HG02678 (cell line): Measurements from ENCODE around the gene ICAM2.
"Not testable (repeated sequence)": the region's sequence is repeated elsewhere in the genome, so short reads cannot be mapped to it uniquely, and the experiment has no call there.

ENCODE experiments used
- ATAC-seq: cut with Tn5 transposase; IDR thresholded peaks from one replicate; pipeline ENCODE4 v1.9.1; 2021; ENCODE audit warnings: mild to moderate bottlenecking, moderate library complexity; ENCODE audit not compliant: unreplicated experiment

ICAM2 gene

GRCh38 chr17:64015447-64015846, 5.0 kb downstream of the ICAM2 start:
- ATAC-seq: no peak

DNA sequence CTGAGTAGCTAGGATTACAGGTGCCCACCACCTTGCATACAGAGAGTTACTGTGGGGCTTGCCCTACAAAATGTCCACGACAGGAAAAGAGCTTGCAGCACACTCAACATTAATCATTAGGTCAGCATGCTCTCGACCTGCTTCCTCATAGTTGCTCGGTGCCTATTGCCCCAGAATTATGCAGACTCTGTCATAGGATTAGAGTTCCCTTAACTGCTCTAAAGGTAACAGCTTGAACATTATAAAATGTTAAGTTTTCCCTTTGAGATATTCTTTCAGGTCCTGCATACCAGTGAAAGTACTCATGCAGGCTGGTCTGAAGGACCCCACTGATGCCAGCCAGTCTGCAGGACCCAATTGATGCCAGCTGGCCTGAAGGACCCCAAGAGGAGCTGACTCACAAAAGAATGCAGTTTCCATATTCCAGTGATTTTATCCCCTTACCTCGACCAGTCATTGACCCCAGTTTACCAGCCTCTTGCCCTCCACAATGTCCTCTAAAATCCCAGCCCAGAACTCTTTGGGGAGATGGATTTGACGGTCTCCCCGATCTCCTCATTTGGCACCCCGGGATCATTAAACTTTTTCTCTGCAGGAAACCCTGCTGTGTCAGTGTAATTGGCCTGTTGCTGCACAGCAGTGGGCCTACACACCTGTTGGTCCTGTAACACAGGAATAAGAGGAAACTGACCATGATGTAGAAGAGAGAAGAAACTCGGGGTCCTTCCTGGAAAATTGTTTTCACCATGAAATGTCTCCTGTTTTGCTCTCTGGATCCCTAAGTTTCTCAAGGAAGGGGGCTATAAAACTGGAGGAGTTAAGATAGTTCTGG, 10.6 kb downstream of the ICAM2 start:
- no peak for ATAC-seq

DNA sequence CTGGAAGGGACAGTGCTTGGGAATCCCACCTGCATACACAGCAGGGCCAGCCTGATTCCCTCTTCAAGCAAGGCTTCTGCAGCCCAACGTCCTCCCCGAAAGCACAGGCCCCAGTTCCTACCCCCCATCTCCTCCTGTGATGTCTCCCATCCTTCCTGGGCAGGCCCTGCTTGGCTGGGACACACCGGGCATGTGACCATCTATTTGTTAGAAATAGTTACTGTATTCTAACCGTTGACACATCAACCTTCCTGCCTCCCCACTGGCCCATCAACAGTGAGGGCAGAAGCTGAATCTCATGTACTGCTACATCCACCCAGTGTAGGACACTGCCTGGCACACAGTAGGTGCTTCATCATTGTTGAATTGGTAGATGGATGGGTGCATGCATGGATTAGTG, 11.6 kb downstream of the ICAM2 start:
- no peak for ATAC-seq

DNA sequence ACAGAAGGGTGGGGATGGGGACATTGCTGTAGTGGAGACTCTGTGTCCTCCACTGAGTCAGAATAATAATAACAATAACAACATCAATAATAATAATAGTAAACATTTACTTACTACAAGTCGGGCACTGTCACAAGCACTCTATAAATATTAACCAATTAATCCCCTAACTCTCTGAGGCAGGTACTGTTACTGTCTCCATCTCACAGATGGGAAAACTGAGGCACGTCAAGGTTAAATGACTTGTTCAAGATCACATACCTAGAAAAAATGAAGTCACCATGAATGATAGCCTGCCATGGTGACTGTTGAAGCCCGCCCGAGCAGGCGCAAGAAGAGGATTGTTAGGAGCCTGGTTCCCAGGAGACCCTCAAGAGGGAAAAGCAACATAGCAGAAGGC, 12.1 kb downstream of the ICAM2 start:
- ATAC-seq: no peak

DNA sequence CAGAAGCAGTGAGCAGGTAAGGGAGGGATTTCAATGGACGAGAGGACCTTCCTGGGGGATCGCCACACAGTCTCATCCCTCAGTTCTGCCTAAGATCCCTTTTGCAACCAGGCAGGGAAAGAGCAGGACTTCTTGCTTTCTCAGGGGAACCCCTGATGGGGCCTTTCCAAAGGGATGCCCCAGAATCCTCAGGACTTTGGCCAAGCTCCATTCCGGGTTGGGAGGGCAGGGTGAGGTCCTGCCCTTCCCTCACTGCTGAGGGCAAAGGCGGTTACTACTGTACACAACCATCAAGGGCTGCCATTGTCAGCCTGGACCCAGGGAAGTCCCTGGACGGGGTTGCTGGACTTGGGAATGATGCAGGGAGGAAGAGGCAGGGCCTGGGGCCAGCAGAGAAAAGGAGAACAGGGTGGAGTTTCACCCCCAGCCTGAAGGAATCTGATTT, 12.6 kb downstream of the ICAM2 start:
- ATAC-seq: no peak

DNA sequence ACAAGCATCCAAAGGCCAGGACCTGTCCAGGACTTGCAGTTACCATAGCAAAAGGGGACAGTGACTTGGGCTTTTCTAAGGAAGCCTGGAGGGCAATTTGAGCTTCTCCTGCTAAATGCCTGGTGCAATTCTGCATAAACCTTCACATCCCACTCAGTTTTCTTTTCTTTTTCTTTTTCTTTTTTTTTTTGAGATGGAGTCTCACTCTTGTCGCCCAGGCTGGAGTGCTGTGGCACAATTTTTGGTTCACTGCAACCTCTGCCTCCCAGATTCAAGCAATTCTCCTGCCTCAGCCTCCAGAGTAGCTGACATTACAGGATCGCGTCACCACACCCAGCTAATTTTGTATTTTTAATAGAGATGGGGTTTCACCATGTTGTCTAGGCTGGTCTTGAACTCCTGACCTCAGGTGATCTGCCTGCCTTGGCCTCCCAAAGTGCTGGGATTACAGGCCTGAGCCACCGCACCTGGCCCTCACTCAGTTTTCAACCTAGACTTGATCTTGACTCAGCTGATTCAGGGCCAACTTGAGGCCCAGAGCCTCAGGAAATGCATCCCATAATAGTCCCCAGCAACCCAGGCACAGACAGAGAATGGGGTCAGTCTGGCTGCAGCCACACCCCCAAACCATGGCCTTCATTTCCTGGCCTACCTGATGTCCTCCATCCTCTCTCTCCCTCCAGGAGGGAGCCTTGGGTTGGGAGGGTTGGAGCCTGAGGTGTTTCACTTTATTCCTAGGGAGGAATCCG, 13.2 kb downstream of the ICAM2 start:
- not testable (repeated sequence) for ATAC-seq

DNA sequence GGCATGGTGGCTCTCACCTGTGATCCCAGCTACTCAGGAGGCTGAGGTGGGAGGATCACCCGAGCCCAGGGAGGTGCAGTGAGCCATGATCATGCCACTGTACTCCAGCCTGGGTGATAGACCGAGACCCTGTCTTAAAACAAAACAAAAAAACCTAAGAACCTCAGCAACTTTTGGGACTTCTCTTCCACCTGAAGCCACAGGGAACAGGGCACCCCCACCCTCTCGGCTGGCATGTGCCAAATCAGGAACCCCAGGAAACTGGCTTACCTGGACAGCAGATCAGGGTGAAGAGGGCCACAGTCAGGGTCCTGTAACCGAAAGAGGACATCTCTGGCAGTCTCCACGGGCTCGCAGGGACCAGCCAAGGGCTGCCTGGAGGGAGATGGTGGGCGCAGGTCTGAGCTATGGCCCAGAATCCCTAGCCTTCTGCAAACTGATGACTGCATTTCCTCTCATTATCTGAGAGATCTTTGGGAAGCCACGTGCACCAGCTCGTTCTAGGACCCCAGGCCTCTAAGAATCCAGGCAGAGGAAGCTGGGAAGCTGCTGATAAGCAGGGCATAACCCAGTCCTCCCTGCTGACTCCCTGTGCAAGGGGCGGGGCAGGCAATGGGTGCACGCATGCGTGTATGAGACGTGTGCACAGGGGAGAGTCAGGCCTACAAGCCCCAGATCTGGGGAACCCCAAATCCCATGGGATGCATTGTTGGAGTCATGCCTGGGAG, 13.9 kb downstream of the ICAM2 start:
- ATAC-seq: no peak

GRCh38 chr17:64005734-64006167, 14.7 kb downstream of the ICAM2 start:
- ATAC-seq: no peak

DNA sequence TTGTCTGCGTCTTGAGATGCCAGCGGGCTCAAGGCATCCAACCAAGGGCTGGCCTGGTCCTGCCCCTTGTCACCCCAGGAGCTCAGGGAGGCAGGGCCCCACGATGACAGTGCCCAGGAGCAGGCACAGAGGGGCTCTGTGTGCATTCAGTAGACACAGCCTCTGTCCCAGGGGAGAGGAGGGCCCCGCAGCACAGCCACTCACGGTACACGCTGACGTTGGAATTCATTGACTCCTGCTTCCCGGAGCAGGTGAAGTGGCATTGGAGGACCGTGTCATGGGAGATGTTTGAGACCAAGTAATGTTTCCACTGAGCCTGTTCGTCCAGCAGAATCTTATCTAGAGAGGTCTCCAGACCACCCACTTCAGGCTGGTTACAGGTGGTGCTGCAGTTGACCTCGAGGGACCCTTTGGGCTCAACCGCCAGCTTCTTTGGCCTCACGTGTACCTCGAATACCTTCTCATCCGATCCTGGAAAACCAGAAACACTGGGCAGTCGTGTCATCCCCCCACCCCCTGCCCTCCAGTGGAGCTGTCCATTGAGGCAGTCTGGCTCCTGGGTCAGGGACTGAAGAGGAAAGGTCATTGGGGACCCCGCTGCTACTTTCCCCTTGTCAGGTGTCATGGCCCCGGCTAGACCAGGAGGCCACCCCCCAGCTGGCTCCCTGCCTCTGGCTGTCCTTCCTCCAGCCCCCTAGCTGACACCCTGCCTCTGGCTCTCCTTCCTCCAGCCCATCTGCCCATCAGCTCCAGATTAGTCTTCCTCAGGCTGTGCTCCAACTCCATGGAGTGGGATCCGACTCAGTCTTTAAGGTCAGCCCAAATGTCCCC, 15.3 kb downstream of the ICAM2 start:
- ATAC-seq: no peak

DNA sequence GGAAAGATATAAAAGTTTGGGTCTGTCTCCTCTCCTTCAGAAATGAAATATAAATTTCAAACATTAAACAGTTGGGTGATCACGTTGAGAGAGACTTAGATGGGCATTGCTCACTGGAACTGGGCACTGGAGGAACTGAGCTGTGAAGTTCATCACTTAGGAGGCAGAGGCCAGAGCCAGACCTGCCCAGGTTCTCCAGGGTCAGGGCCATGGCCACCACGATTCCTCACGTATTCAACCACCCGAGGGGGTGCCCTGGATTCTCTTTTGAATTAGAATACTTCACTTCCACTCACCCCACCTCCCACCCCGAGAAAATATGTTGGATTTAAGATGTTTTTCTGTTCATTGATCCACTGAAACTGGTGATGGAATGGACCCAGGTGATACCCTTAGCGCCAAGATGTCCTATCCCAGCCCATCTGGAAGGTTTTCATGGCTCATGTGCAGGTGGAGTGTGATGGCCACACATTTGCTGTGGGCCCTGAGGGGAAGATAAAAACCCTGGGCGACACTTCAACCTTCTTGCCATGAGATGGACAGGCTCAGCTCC, 16.1 kb downstream of the ICAM2 start:
- ATAC-seq: no peak

- ATAC-seq: no peak
Measured at GRCh38 chr17:64003526-64004121, 16.8 kb downstream of the ICAM2 start.

DNA sequence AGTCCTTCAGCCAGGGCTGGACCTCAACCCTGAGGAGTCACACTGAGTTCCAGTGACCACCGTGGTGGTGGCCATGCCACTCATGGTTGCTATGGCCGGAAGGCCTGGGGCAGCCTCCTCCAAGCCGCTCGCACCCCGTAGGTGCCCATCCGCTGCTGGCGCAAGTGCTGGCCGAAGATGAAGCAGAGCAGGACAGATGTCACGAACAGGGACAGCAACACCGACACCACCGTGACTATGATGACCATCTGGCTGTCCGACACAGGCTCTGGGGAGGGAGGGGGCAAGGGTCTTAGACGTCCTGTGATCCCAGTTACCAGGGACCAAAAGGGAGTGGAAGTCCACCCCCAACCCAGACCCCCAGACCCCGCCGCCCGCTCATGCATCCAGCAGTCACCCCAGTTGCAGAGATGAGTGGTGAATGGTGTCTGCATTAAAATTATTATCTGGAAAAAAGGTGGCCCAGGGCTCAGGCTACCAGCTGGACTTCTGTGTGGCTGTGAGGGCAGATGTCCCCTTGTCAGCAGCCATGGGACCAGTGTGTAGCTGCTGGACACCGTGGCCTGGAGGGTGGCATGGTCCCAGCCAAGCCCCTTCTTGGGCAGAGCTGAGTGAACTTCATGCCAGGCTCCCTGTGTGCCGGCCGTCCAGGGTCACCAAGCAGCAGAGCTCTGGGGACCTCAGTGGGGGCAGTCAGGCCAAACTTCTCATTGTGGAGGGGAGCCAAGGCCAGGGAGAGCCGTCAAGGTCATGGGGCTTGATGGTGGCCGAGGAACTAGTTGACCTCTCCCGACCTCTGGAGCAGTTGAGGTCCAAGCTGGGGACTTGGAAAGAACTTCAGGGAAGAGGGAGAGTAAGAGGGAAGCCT, 17.5 kb downstream of the ICAM2 start:
- no peak for ATAC-seq

DNA sequence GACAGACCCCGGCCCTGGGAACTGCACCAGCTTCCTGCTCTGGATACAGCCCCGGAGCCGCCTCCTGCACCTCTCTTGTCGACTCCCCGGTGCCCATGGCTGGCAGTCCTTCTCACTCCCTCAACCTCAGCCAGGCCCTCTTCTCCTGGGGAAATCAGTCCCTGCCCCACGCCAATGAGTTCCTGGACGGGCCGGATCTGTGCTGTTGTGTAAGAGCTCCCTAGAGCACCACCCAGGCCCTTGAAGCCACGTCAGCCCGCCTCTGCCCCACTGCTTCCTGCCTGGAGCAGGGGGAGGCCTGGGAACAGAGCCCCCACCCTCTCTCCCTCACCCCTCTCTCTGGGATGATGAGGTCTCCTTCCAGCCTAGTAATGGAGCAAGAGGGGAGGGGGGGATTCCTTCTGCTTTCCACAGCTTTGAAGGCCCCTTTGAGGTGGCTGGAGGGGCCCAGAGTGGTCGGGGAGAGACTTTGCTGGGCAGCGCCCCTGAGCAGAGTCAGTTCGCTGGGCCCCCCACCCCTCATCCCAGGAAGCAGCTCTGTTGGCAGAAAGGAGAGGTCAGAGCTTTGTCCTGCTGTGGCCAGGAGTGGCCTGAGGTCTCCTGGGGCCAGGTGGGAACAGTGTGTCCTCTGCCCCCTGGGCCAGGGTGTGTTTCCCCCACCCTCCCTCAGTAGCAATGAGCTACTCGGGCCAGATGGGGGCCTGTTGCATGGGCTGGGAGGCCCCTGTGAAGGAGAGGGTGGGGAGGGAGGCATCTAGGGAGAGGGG, 18.5 kb downstream of the ICAM2 start:
- no peak for ATAC-seq

- no peak for ATAC-seq
Measured at GRCh38 chr17:64001091-64001579, 19.3 kb downstream of the ICAM2 start.

DNA sequence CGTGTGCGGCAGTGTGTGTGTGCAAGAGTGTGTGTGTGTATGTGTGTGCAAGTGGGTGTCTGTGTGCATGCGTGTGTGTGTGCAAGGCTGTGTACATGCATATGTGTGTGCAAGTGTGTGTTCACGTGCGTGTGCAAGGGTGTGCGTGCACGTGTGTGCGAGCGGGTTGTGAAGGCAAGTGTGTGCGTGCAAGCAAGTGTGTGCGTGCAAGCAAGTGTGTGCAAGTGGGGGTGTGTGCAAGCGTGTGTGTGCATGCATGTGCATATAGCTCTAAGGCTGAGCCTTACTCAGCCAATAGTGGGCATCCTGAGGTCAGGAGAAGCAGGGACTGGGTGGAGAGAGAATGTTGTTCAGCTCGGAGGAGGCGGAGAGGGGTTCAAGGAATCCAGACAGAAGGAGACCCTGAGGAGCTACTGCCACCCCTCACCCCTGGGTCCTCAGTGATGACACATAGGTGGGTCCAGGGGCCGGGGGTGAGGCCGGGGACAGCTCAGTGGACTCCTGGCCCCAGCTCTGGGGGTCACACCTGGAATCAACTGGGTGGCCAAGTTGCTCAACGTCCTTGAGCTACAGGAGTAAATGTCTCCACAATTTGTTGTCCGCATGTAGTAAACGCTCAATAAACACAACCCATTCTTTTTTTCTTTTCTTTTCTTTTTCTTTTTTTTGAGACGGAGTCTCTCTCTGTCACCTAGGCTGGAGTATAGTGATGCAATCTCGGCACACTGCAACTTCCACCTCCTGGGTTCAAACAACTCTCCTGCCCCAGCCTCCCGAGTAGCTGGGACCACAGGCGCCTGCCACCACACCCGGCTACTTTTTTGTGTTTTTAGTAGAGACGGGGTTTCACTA, 20.5 kb downstream of the ICAM2 start:
- ATAC-seq: no peak

GRCh38 chr17:63998721-63999679, 21.4 kb downstream of the ICAM2 start:
- ATAC-seq: no peak
